Muscle layer of duodenum (tissue), 2 donors: ENCODE results near the gene DAGLA.

Source experiments
- H3K27ac ChIP-seq: one replicate; pipeline ENCODE4 v1.7.0; 2013; ENCODE audit warnings: mild to moderate bottlenecking, low read length
- H3K27me3 ChIP-seq: one replicate; pipeline ENCODE4 v1.7.0; 2013; ENCODE audit warnings: low read depth, mild to moderate bottlenecking, control low read depth, low read length
- H3K36me3 ChIP-seq, 2 donors: one replicate each; pipeline ENCODE4 v1.7.0; 2013; ENCODE audit warnings: low read length in 2 of 2, control low read depth in 1 of 2, mild to moderate bottlenecking in 1 of 2; ENCODE audit not compliant: insufficient read depth in 2 of 2, control insufficient read depth in 1 of 2
- H3K4me1 ChIP-seq, 2 donors: one replicate each; pipeline ENCODE4 v1.7.0; 2013; ENCODE audit warnings: low read length in 2 of 2, mild to moderate bottlenecking in 2 of 2, control low read depth in 1 of 2, moderate library complexity in 1 of 2; ENCODE audit not compliant: insufficient read depth in 2 of 2, control insufficient read depth in 1 of 2
- H3K4me3 ChIP-seq, 2 donors: one replicate each; pipeline ENCODE4 v1.7.0; 2013; ENCODE audit warnings: low read length in 2 of 2, low read depth in 1 of 2, mild to moderate bottlenecking in 1 of 2
- H3K9me3 ChIP-seq, 2 donors: one replicate each; pipeline ENCODE4 v1.7.0; 2013; ENCODE audit warnings: low read length in 2 of 2, control low read depth in 1 of 2, mild to moderate bottlenecking in 1 of 2; ENCODE audit not compliant: control insufficient read depth in 1 of 2
- donor health status: healthy.

DAGLA gene, protein sequence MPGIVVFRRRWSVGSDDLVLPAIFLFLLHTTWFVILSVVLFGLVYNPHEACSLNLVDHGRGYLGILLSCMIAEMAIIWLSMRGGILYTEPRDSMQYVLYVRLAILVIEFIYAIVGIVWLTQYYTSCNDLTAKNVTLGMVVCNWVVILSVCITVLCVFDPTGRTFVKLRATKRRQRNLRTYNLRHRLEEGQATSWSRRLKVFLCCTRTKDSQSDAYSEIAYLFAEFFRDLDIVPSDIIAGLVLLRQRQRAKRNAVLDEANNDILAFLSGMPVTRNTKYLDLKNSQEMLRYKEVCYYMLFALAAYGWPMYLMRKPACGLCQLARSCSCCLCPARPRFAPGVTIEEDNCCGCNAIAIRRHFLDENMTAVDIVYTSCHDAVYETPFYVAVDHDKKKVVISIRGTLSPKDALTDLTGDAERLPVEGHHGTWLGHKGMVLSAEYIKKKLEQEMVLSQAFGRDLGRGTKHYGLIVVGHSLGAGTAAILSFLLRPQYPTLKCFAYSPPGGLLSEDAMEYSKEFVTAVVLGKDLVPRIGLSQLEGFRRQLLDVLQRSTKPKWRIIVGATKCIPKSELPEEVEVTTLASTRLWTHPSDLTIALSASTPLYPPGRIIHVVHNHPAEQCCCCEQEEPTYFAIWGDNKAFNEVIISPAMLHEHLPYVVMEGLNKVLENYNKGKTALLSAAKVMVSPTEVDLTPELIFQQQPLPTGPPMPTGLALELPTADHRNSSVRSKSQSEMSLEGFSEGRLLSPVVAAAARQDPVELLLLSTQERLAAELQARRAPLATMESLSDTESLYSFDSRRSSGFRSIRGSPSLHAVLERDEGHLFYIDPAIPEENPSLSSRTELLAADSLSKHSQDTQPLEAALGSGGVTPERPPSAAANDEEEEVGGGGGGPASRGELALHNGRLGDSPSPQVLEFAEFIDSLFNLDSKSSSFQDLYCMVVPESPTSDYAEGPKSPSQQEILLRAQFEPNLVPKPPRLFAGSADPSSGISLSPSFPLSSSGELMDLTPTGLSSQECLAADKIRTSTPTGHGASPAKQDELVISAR

DNA sequence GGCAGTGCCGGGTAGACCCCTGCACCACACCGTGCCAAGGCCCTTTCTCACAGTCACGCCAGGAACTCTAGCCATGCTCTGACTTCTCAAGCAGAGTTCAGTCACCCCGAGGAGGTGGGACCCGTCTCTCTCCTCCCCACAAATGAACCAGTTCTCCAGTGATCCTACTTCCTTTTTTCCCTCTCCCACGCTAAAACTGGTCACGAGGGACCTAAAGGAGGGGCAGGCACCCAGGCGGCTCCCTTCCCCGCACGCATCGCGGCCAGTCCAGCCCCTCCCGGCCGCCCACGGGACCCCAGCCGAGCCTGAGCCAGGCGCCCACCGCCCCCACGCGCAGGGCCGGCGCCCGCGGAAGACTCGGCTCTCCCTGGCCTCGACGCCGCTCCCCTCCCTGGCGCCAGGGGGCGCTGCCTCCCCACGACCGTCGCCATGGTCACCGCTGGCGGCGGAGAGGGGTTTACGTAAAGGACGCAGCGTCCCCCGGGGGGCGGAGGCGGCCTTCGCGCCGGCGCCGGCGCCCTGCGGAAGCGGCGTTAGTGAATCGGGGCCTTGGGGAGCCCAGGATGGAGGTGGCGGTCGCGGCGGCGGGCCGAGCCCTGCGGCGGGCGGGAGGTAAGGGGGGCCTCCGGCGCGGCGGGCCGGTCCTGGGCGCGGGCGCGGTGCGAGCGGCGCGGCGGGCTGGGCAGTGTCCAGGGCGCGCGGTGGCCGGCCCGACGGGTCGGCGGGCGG is at the start of gene DAGLA:
TSS of gene DAGLA (plus strand) at position 499 of the 729 bp plus-strand sequence. CDS start 39,765 bp downstream, outside the sequence.
- peaks cover 3% of the 10 kb centered on the region for H3K27me3 ChIP-seq
- H3K4me1 ChIP-seq = peaks cover 16 to 35% of the 10 kb centered on the region in 2 donors
- no peaks in the 10 kb centered on the region for H3K9me3 ChIP-seq
- H3K36me3 ChIP-seq = no peaks in the 10 kb centered on the region
- H3K4me3 ChIP-seq = peak within 1 kb of the TSS; percentile 57 to 66
- H3K27ac ChIP-seq = no peak within 1 kb of the TSS

DNA sequence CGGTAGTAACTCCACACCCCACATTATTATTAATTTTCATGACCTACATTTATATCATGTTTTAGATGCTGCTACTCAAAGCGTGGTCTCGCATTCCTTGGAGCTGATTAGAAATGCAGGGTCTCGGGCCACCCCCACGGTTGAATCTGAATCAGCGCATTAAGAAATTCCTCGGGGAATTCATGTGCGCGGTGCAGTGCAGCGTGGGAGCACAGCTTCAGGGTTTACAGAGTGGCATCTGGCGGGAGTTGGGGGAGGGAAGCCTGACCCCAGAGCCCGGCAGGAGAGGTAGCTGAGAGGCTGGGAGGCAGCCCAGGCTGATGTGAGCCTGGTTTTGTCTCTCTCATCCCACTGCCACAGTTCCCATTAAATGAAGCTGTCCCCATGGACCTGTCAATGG is 48.1 kb upstream of the DAGLA start:
- Histone ChIP-seq H3K4me1 (peaks cover 0 to under 1% of the 10 kb centered on the region in 2 donors), H3K27ac (no peak overlapping the region), H3K27me3 (no peaks in the 10 kb centered on the region), H3K4me3 (no peak overlapping the region), H3K9me3 (no peaks in the 10 kb centered on the region), H3K36me3 (no peaks in the 10 kb centered on the region)

DNA sequence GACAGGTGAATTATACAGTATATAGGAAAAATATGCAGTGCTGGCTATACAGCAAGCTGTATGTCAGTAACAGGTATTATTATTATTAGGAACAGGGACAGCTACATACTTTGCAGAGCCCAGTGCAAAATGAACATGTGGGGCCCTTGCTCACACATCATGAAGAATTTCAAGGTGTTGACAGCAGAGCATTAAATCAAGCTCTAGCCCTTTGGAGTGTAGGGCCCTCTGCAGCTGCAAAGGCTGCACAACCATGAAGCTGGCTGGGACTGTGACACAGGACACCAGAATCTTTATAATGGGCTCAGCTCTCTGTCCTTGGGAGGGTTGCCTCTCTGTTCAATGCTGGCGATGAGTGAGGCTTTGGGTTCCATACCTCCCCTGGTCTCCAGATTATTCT is 44.9 kb upstream of the DAGLA start:
- H3K27ac ChIP-seq = no peak overlapping the region
- H3K27me3 ChIP-seq = no peaks in the 10 kb centered on the region
- no peaks in the 10 kb centered on the region for H3K4me1 ChIP-seq
- H3K9me3 ChIP-seq = no peaks in the 10 kb centered on the region
- H3K36me3 ChIP-seq = no peaks in the 10 kb centered on the region
- no peak overlapping the region for H3K4me3 ChIP-seq

DNA sequence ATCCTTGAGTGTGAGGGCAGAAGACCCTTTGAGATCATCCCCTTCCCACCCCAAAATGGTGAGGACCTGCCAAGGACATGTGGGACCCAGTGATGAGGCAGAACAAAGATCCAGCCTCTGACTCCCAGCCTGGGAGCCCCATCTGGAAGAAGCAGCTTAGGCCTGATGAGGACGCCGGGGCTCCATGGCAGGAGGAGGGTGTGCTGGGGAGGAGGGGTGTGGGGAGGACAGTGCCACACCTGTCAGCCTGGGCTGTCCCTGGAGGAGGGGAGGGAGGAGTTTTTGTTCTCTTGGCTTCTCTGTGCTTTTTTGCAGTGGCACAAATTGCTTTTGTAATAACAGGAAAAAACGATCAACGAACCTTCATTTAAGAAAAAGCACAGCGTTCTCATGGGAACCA is 44.4 kb upstream of the DAGLA start:
- H3K27ac ChIP-seq = no peak overlapping the region

DNA sequence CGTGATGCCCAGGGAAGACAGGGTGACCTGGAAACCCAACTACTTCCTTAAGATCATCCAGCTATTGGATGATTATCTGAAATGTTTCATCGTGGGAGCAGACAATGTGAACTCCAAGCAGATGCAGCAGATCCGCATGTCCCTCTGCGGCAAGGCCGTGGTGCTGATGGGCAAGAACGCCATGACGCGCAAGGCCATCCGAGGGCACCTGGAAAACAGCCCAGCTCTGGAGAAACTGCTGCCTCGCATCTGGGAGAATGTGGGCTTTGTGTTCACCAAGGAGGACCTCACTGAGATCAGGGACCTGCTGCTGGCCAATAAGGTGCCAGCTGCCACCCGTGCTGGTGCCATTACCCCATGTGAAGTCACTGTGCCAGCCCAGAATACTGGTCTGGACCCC is 43.5 kb upstream of the DAGLA start:
- Histone ChIP-seq H3K27ac (no peak overlapping the region), H3K9me3 (no peaks in the 10 kb centered on the region), H3K4me1 (no peaks in the 10 kb centered on the region), H3K4me3 (no peak overlapping the region), H3K27me3 (no peaks in the 10 kb centered on the region), H3K36me3 (no peaks in the 10 kb centered on the region)

More for the DNA sequence above, 44.4 kb upstream of the DAGLA start:
- no peak overlapping the region for H3K4me3 ChIP-seq
- no peaks in the 10 kb centered on the region for H3K9me3 ChIP-seq
- no peaks in the 10 kb centered on the region for H3K36me3 ChIP-seq
- H3K27me3 ChIP-seq = no peaks in the 10 kb centered on the region
- no peaks in the 10 kb centered on the region for H3K4me1 ChIP-seq

DNA sequence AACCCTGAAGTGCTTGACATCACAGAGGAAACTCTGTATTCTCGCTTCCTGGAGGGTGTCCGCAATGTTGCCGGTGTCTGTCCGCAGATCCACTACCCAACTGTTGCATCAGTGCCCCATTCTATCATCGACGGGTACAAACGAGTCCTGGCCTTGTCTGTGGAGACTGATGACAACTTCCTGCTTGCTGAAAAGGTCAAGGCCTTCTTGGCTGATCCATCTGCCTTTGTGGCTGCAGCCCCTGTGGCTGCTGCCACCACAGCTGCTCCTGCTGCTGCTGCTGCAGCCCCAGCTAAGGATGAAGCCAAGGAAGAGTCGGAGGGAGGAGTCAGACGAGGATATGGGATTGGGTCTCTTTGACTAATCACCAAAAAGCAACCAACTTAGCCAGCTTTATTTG is 42.9 kb upstream of the DAGLA start:
- H3K27ac ChIP-seq = no peak overlapping the region
- H3K4me3 ChIP-seq = no peak overlapping the region
- no peaks in the 10 kb centered on the region for H3K9me3 ChIP-seq
- H3K4me1 ChIP-seq = no peaks in the 10 kb centered on the region
- no peaks in the 10 kb centered on the region for H3K27me3 ChIP-seq
- no peaks in the 10 kb centered on the region for H3K36me3 ChIP-seq

DNA sequence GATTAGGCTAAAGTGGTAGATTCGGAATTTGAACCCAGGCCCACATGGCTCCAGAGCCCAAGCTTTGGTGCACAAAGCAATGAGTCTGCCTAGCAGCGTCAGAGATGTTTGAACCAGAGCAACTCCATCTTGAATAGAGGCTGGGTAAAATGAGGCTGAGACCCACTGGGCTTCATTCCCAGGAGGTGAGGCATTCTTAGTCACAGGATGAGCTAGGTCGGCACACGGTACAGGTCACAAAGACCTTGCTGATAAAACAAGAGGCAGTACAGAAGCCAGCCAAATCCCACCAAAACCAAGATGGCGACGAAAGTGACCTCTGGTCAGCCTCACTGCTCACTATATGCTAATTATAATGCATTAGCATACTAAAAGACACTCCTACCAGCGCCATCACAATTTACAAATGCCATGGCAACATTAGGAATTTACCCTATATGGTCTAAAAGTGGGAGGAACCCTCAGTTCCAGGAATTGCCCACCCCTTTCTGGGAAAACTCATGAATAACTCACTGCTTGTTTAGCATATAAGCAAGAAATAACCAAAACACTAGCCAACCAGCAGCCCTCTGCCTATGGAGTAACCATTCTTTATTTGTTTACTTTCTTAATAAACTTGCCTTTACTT is 40.3 kb upstream of the DAGLA start:
- Histone ChIP-seq H3K27me3 (no peaks in the 10 kb centered on the region), H3K27ac (no peak overlapping the region), H3K36me3 (no peaks in the 10 kb centered on the region), H3K9me3 (no peaks in the 10 kb centered on the region), H3K4me3 (no peak overlapping the region), H3K4me1 (peaks cover 0 to 9% of the 10 kb centered on the region in 2 donors)

DNA sequence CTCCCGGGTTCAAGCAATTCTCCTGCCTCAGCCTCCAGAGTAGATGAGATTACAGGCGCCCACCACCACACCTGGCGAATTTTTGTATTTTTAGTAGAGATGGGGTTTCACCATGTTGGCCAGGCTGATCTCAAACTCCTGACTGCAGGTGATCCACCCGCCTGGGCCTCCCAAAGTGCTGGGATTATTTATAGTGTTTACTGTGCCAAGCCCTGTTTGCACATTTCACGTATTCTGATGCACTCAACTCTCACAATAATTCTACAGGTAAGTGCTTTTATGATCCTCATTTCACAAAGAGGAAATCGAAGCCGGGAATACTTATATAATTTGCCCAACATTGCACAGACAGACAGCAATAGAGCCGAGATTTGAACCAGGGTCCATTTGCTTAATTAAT is 38.0 kb upstream of the DAGLA start:
- H3K36me3 ChIP-seq = no peaks in the 10 kb centered on the region
- H3K9me3 ChIP-seq = no peaks in the 10 kb centered on the region
- no peak overlapping the region for H3K4me3 ChIP-seq
- peaks cover 0 to 9% of the 10 kb centered on the region in 2 donors for H3K4me1 ChIP-seq
- no peaks in the 10 kb centered on the region for H3K27me3 ChIP-seq
- no peak overlapping the region for H3K27ac ChIP-seq

DNA sequence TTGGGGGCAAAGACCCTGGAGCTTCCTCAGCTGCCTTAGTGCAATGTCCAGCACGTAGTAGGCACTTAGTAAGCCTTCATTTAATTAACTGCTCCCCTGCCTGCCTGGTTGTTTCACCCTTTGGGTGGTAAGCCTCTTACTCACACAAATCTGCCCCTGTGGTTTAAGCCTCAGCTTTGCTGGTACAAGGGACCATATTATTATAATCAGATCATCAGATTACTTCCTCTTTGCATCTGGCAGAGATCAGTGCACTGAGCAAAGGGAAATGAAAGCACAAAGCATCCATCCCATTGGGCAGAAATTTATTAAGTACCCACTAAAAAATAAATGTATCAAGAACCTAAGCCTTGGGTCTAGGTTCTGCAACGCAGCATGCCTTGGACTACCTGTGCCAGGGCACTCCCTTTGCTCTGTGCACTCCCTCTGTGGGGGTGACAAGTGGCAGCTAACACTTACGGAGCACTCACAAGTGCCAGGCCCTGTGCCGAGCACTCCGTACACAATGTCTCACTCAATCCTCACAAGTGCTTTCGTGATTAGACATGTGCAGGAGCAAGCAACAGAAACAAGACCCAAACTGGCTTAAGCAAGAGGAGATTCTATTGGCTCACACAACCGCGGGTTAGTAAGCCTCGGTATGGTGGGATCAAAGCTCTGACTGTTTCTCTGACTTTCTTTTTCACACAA is 34.9 kb upstream of the DAGLA start:
- Histone ChIP-seq H3K36me3 (no peaks in the 10 kb centered on the region), H3K27ac (no peak overlapping the region), H3K4me3 (no peak overlapping the region), H3K9me3 (no peaks in the 10 kb centered on the region), H3K4me1 (peaks cover 0 to 9% of the 10 kb centered on the region in 2 donors), H3K27me3 (no peaks in the 10 kb centered on the region)

DNA sequence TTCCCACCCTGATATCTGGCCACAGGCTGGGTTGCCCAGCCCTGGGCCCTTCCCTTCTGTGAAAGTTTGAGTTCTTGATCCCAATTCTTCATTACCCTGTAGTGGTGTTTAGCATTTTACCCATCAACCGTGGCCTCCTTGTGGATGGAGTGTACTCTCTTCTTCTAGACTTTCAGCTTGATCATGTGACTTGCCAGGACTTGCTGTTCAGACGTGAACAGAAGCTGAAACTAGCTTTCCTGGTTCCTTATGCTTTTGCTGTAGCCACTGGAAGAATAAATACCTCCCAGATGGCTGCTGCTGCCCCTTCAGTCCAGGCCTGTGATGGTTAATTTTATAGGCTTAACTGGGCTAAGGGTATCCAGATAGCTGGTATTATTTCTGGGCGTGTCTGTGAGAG is 32.7 kb upstream of the DAGLA start:
- no peaks in the 10 kb centered on the region for H3K9me3 ChIP-seq
- no peaks in the 10 kb centered on the region for H3K36me3 ChIP-seq
- no peaks in the 10 kb centered on the region for H3K27me3 ChIP-seq
- H3K4me3 ChIP-seq = no peak overlapping the region
- peaks cover 0 to 9% of the 10 kb centered on the region in 2 donors for H3K4me1 ChIP-seq
- H3K27ac ChIP-seq = no peak overlapping the region
